Measurements from ENCODE around the gene NDC80. TPM values are rescaled to one million over a fixed set of nuclear protein-coding genes. Genes with fewer than 3 reads are reported as not detected.
A peak's percentile ranks its signal among the peaks of the same experiment; 100 is the strongest.
"Not testable (repeated sequence)": the region's sequence is repeated elsewhere in the genome, so short reads cannot be mapped to it uniquely, and the experiment has no call there.

The NDC80 gene
- total RNA-seq (2014; rRNA removed; shearing (Covaris generic)) = 46.1 and 46.9 TPM in 2 replicates
- 39.4 and 48.2 TPM in 2 replicates for polyA plus RNA-seq (2015; cell fraction: cytosol; rRNA removed)
- polyA plus RNA-seq (2015; cell fraction: nucleus; rRNA removed) = 74.6 and 80.9 TPM in 2 replicates

DNA sequence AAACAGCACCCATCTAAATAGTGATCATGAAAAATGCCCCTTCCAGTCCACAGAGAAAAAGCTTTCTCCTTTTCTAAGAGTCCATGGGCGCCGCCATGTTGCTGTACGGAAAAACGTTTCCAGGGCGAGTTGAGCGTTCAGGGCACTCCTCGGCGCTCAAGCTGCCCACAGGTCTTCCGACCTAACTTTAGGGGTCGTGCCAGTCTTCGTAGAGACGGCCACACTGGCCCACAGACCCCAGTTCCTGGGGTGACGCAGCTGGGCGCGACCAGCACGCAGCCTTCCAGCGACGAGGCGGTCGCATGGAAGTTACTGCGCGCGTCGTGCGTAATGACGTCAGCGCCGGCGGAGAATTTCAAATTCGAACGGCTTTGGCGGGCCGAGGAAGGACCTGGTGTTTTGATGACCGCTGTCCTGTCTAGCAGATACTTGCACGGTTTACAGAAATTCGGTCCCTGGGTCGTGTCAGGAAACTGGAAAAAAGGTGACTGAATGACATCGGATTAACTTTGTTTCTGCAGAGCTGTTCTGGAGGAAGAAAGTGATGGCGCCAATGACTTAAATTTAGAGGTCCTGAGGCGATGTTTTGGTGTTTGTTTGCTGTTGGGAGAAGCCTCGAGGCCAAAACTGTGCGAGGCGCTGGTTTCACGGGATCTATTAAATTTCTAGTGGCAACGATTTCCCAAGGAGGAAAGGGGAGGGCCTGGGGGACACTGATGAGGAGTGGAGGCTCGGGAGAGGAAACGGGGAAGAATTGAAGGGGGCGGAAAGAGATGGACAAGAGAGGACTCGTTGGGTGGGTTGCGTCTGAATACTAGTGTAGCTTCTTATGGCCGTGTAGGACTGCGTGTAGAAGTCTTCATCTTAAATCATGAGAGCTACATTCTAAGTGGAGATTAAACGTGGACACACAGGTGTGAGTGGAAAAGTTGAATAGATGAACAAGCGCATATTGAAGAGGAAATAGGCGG, at the start of gene NDC80, which contains the start of gene METTL4:
Gene NDC80, plus strand, starts transcription at position 358 of the 971 bp plus-strand sequence. CDS start 1,429 bp downstream, outside the sequence.
Gene METTL4, minus strand, starts transcription at position 306 of the 971 bp plus-strand sequence. CDS start 4,289 bp downstream, outside the sequence.
- DNase-seq (ENCODE audit: low read depth) = peak; percentile 93

DNA sequence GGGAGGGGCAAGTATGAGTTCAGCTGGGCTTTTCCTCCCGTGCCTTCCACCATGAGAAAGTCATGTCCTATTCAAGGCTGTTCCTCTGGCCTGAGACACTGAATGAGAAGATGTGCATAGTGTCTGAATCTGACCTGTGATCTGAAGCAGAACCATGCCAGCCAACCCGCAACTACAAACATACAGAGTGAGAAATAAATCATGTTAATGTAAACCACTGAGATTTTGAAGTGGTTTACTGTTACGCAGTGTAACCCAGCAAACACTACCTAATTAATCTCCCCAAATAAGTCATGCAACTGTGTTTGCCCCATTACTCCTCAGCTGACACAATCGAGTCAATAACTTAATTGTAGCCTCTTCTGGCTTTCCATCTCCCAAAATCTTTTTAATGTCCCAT, 49.2 kb upstream of the NDC80 start:
- DNase-seq (ENCODE audit: low read depth) = no peak

DNA sequence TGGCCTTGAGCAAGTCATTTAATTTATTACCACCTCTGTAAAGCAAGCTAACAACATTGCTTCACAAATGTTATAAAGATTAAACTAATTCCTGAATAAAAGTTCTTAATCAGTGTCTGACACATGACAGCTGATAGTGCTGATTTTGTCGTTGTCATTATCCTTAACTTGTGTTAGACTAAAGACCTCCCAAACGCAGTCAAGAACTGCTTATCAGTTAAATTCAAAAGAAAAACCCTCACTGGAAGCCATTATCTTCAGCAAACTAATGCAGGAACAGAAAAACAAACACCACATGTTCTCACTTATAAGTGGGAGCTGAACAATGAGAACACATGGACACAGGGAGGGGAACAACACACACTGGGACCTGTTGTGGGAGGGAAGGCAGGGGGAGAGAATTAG, 46.6 kb upstream of the NDC80 start:
- DNase-seq (ENCODE audit: low read depth) = not testable (repeated sequence)

DNA sequence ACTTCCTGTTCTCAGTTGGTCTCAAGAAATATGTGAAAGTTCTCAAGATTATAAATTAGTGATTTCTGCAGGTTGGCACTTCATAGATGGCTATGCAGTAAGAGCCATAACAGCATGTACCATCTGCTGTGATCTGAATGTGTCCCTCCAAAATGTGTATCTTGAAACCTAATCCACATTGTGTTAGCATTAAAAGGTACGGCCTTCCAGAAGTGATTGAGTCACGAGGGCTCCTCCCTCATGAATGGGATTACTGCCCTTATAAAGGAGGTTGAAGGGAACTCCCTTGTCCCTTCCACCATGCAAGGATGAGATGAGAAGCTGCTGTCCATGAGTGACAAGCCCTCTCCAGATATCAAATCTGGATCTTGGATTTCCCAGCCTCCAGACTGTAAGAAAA, 45.0 kb upstream of the NDC80 start:
- no peak for DNase-seq (ENCODE audit: low read depth)

DNA sequence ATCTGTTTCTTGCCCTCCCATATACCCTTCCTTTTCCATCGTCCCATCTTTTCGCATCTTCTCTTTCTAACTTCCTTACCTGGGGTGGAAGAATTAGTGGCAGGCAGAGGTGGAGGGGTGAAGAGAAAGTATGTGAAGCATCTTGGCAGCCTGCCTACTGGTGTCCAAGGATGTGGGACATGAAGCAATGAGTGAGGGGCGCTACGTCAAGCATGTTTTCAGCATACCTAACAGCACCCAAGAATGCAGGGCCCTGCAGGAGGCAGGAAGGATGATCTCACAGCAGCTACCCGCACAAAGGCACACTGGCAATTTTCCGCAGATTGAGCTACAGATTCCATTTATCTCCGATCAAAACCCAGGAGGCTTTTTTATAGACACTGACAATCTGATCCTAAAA, 42.2 kb upstream of the NDC80 start:
- DNase-seq (ENCODE audit: low read depth) = peak; percentile 68

DNA sequence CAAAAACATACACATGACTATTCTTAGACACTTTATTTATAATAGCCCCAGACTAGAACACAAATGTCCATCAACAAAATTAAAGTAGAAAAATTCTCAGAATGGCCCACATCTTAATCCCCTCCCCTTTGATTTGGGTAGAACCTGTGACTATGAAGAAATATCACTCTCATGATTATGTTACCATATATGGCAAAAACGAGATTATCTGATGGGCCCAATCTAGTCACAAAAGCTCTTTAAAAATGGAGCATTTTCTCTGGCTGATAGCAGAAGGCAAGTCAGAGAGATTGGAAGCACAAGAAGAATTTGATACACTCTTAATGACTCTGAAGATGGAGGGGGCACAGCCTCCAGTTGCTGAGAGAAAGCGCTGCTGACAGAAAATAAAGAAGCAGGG, 39.6 kb upstream of the NDC80 start:
- DNase-seq (ENCODE audit: low read depth) = no peak

DNA sequence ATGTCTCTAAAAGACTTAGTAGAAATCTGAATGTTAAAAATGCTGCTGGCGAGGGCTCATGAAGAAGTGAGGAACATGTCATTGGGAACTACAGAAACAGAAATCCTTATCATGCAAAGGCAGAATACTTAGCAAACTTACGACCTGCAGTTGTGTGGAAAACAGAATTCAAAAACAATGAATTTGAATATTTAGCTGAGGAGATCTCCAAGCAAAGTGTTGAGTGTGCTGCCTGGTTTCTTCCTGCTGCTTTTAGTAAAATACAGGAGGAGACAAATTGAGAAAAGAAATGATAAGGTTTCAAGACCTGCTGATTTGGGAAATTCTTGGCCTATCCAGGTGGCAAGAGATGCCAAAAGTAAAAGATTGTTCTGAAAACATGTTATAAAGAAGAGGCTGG, 38.6 kb upstream of the NDC80 start:
- DNase-seq (ENCODE audit: low read depth) = no peak

DNA sequence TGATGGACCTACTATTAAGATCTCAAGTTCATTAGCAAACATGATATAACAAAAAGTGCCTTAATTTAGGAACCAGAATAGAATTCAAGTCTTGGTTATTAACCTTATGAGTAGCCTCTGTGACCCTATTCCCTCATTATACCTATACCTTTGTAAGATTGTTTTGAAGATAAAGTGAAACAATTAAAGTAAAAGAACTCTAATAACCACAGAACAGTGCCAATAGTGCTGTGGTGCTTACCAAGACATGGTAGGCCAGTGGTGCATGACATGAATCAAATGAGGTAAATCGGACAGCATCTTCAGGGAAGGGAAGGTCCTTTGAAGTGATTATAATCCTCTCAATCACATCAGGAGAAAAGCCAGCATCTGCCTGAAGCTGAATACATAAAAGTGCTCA, 36.5 kb upstream of the NDC80 start:
- no peak for DNase-seq (ENCODE audit: low read depth)

DNA sequence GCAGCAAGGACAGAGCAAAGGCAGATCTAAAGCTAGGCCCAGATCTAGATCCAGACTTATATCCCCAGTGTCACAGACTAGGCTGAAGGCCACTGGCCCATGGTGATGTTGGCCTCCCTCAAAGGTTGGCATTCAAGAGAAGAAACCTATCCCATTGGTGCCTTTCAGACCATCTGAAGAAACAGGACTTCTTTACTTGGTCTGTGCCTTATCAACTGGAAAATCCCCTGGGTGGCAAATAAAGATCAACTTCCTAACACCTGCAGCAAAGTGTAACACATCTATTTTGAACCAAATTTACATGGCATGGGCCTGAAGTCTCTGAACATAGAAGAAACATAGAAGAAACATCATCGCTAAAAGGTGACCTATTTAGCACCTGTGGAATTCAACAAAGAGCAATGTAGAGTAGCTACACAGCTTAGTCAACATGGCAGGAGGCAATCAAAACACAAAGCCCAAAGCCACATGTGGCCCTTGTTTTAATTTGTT, 35.9 kb upstream of the NDC80 start:
- DNase-seq (ENCODE audit: low read depth) = no peak

DNA sequence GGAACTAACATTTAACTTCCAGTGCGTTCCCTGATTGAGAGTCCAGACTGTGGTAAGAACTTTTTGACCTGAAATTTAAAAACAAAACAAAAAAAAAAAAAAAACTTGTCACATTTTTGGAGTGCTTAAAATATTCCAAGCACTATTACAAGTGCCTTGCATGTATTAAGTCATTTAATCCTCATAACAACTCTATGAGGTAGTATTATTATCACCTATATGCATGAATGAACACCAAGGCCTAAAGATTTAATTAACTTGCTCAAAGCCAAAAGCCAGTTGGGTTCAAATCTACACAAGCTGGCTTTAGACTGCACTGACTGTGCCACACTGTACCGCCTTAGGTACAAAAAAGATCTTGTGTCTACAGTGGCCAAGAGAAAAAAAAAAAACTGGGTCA, 35.3 kb upstream of the NDC80 start:
- DNase-seq (ENCODE audit: low read depth) = no peak

DNA sequence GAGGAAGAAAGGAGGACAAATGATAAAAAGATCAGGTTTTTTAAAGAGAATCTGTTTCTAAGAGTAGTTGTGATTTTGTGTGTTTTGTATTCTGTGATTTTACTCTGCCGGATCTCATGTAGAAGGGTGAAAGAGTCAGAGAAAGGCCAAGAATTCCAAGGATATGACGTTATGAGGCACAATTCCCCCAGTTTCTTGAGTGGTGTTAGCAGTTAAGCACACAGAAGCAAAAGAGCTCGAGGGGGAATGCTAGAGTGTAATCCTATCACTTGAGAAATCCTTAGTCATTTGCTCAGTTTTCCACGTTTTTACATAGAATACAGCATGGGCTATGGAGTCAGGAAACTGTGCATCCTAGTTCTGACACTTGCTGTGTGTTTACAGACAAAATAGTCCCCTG, 34.9 kb upstream of the NDC80 start:
- DNase-seq (ENCODE audit: low read depth) = peak; percentile 70

DNA sequence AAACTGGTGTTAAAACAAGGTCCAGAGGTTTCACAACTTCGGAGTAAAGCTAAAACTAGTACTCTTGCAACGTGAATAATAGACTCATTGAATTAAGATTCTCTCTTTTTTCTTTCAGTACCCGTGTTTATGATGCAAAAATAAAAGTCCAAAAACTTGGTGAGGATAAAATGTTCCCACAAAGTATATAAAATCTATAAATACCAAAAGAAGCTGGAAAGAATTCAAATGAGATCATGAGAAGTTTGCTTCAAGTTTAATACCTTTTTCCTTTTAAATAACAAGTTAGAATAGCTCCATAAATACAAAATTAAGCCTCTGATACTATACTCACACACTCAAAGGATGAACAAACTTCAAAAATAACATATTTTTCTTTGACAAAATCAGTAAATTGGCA, 34.1 kb upstream of the NDC80 start:
- no peak for DNase-seq (ENCODE audit: low read depth)

DNA sequence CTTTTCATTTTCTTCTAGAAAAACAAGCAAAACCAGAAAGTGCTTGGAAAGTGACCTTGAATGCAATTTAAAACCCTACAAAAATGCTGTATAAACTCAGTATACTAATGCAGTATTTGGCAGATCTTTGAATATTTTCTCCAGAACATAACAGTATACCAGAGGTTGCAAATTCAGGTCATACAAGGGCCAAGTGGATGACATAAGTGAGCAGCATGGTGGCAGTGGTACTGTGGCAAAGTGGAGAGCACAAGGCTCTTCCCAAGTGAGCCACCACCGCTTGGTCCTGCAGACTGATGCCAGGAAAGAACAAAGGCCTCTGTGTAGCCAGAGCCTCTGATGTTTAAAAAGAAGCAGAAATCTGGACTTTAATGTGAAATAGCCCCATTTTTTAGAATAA, 33.1 kb upstream of the NDC80 start:
- DNase-seq (ENCODE audit: low read depth) = no peak

DNA sequence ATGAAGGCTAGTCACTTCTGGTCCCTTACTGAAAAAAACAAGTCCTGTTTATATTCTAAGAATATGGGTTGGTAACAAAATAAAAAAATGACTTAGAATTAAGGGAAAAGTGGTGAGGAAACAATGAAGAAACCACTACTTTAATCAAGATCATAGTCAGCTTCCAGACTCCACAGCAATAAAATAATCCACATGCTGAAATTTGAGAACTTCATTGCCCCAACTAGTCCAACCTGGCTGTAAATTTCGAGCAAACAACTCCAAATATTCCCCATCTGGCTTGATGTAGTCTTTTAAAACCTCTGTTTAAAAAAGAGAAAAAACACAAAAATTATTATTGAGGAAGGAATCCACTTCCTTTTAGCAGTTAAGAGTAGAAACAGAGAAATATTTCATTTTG, 32.5 kb upstream of the NDC80 start:
- no peak for DNase-seq (ENCODE audit: low read depth)

DNA sequence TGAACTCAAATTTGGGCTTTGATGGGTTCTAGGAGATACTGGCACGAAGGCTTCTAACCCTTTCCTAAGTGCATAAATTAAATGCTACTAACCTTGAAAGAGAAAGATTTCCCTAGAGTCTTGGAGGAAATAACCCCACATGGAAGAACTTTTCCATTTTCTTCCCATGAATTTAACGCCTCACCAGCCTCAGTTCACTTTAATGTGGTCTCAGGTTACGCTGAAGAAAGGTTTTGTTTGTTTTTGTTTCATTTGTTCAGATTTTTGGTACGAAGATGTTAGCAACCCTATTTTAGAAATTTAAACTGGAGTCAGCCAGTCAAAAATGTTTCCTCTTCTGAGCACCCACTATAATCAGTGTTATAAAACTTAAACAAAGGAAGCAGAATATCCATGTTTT, 30.8 kb upstream of the NDC80 start:
- no peak for DNase-seq (ENCODE audit: low read depth)

DNA sequence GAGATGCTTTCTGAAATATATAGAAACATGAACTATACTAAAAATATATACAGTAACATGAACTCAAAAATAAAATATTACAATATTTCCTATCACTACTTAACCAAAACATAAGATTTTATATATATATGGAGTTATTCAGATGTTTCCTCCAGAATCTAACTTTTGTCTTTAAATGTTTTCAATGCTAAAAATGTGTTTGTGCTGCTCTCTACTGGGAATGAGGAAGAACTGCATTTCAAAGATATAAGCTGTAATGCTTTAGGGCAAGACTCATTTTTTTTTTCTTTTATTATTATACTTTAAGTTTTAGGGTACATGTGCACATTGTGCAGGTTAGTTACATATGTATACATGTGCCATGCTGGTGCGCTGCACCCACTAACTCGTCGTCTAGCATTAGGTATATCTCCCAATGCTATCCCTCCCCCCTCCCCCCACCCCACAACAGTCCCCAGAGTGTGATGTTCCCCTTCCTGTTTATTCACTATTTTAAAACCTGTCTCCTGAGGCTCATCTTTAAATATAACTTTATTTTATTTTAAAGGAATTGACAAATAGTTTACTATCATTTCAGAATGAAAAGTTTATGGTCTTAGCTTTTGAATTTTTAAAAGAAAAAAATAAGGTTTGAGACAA, 29.3 kb upstream of the NDC80 start:
- not testable (repeated sequence) for DNase-seq (ENCODE audit: low read depth)

DNA sequence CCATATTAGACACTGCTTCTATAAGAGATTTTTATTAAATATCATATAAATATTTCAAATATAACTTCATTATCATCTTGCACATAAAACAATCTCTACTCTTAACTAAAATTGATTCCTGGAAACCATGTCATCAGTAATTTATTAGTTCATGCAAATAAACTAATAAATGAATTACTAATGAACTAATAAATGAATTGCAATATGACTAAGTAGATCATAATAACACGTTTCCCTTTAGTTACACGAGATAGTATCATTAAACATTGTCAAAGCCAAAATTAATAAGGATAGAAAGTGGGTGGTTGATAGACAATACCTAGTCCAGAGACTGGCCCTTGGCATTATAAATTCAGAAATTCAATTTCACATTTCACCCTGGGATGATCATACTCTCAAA, 26.2 kb upstream of the NDC80 start:
- no peak for DNase-seq (ENCODE audit: low read depth)

DNA sequence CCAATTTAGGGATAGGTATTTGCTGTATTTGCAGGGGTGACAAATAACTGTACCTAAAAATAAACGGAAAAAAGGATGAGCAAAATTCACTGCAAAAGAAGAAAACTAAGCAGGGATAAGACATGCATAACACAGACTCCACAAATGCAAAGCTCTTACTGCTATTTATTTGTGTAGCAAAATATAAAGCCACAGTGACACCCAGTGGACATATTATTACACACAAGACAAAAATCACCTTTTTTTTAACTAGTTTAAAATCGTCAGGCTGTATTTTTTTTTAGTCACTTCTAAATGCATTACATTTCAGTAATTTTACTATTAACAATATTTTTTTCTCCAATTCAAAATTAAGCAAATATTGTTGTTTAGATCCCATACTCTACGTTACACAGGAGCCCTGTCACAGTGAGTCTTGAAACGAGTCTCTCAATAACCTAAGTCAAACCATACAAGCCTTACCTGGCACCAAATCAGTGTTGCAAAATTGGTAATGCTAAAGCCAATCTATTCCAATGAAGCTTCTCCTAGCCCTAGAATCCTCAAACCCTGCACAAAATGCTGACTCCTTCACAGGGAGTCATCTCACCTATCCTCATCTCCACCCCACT, 23.8 kb upstream of the NDC80 start:
- peak; percentile 25 for DNase-seq (ENCODE audit: low read depth)

DNA sequence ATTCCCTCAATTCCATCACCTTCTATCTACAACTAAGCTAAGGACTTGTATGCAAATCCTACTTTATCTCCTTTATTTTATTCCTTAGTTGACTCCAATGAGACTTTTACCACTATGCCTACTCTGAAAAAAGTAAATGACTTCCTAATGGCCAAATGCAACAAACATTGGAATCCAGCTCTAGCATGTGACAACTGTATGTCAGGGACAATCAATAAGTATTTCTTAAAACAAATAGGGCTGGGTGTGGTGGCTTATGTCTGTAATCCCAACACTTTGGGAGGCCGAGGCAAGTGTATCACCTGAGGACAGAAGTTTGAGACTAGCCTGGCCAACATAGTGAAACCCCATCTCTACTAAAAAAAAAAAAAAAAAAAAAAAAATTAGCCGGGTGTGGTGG, 21.9 kb upstream of the NDC80 start:
- no peak for DNase-seq (ENCODE audit: low read depth)

DNA sequence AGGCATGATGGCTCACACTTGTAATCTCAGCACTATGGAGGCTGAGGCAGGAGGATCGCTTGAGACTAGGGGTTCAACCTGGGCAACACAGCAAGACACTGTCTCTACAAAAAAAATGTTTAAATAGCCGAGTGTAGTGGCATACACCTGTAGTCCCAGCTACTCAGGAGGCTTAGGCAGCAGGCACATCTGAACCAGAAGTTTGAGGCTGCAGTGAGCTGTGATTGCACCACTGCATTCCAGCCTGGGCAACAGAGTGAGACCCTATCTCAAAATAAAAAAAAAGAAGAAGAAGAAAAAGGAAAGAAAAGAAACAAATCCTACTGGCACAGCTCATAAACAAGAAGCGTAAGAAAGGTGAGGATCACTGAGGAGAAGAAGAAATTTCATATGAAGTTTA, 19.9 kb upstream of the NDC80 start:
- DNase-seq (ENCODE audit: low read depth) = no peak

DNA sequence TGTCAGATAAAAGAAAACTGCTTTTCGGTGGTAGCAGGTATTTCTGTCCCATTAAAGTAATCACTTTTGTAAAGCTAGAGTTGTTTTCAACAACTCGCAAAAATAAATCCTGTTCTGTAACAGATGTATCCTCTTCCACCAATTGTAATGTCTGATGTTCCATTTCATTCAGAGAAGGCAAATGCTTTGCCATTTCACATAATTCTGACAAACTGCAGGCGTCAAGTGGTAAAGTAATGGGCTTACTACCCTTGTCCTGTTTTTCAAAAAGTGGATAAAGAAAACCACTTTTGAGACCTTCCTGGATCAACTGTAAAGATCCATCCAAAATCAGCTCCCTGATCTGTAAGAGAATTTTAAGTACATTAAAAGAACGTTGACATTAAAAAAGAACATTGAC, 16.7 kb upstream of the NDC80 start:
- no peak for DNase-seq (ENCODE audit: low read depth)

DNA sequence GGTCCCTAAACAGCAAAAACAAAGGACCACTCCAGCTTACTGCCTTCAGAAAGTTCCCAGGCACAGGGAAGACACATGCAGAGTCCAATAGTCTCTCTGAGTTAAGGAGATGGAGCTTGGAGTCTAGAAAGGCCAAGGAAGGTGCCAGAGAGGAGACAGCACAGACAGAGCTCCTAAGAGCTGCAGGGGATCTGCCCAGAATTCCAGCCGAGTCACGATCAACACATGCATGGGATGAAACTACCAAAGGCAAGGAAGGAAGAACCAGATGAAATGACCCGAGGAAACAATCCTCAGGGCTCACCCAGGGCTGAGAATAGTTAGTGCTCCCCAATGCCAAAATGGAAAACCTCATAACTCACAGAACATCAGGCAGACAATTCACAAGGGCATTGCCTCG, 15.5 kb upstream of the NDC80 start:
- DNase-seq (ENCODE audit: low read depth) = no peak
